Mucosa of descending colon (tissue), 3 donors: ENCODE measurements around the gene SIRT5. TPM values are rescaled to one million over a fixed set of nuclear protein-coding genes. Genes with fewer than 3 reads are reported as not detected.

Source experiments
- ATAC-seq: fragments of 200-7000 bp; cut with Tn5 transposase; one replicate; pipeline ENCODE4 v1.9.1; 2020; ENCODE audit warnings: mild to moderate bottlenecking, moderate library complexity
- DNase-seq, 3 donors: peaks; one replicate each; pipeline ENCODE4 v3.0.0-alpha.2; 2020
- H3K36me3 ChIP-seq: fragments of 200-600 bp; one replicate; pipeline ENCODE4 v1.8.0; 2021; ENCODE audit warnings: low read depth, mild to moderate bottlenecking
- H3K4me1 ChIP-seq: fragments of 200-600 bp; one replicate; pipeline ENCODE4 v1.8.0; 2021; ENCODE audit warnings: low read depth, mild to moderate bottlenecking
- H3K4me3 ChIP-seq: fragments of 200-600 bp; one replicate; pipeline ENCODE4 v1.8.0; 2021; ENCODE audit warnings: mild to moderate bottlenecking
- H3K9me3 ChIP-seq: fragments of 200-600 bp; one replicate; pipeline ENCODE4 v1.8.0; 2021; ENCODE audit warnings: mild to moderate bottlenecking
- CTCF ChIP-seq: fragments of 200-600 bp; IDR thresholded peaks from one replicate; pipeline ENCODE4 v1.8.0; 2022; ENCODE audit warnings: antibody characterized with exemption, mild to moderate bottlenecking
- intact Hi-C, 2 donors: fragments of 100-400 bp; cut with DNase I in 1 of 2; cut with micrococcal nuclease in 1 of 2; formaldehyde crosslinking; loops; one replicate each; pipeline versions ENCODE4 v1.11.0 to v1.11.1; 2022; cut with DNase I, micrococcal nuclease
- total RNA-seq, 3 donors: library from RNA; stranded (reverse); fragmentation: NEBNext Ultra II Directional in 2 of 3; extraction: Animal tissue kit (Norgen Biotek cat#: 25700) in 2 of 3; gene quantifications; one replicate each; pipeline versions ENCODE4 v1.2.1 to v1.2.4, GENCODE V29; 2021 to 2023
- donor health status: DM: no; HTN: no; CAD: no; lungs with moderate emphysema.
- donor health status: DM: no; HTN: no; CAD: no.
- donor health status: DM: no; HTN: yes; CAD: no.

The SIRT5 gene
- total RNA-seq, 3 donors from 2014 or later, result 15.9 to 21.1 (median 16.5) TPM

- Histone ChIP-seq H3K36me3 (no peaks in the 10 kb centered on the region), H3K4me1 (no peaks in the 10 kb centered on the region), H3K4me3 (no peak overlapping the region), H3K9me3 (no peaks in the 10 kb centered on the region)
- ATAC-seq, result no peak
- intact Hi-C loops, result no loop called here
- no peak for DNase-seq
- TF ChIP-seq CTCF, result no peak
Measured at GRCh38 chr6:13635948-13636658, 61.7 kb downstream of the SIRT5 start.

GRCh38 chr6:13638014-13638413 is 63.6 kb downstream of the SIRT5 start:
- no peaks in the 10 kb centered on the region for H3K9me3 ChIP-seq
- intact Hi-C loops, result no loop called here
- H3K36me3 ChIP-seq, result no peaks in the 10 kb centered on the region
- no peak for TF ChIP-seq CTCF
- ATAC-seq, result no peak
- DNase-seq, result no peak
- no peaks in the 10 kb centered on the region for H3K4me1 ChIP-seq
- no peak overlapping the region for H3K4me3 ChIP-seq

- H3K4me3 ChIP-seq, result no peak overlapping the region
- no peaks in the 10 kb centered on the region for H3K36me3 ChIP-seq
- intact Hi-C loops, result no loop called here
- no peak for TF ChIP-seq CTCF
- ATAC-seq (no peak), DNase-seq (no peak)
- H3K4me1 ChIP-seq, result no peaks in the 10 kb centered on the region
- H3K9me3 ChIP-seq, result no peaks in the 10 kb centered on the region
Measured at GRCh38 chr6:13638626-13639025, 64.2 kb downstream of the SIRT5 start.

- no peaks in the 10 kb centered on the region for H3K36me3 ChIP-seq
Measured at GRCh38 chr6:13641315-13641714, 66.9 kb downstream of the SIRT5 start.

GRCh38 chr6:13643125-13643524 is 68.7 kb downstream of the SIRT5 start:
- intact Hi-C loops, result no loop called here
- Histone ChIP-seq H3K4me1 (no peaks in the 10 kb centered on the region), H3K36me3 (no peaks in the 10 kb centered on the region), H3K4me3 (no peak overlapping the region), H3K9me3 (no peaks in the 10 kb centered on the region)
- no peak for DNase-seq
- TF ChIP-seq CTCF, result no peak
- no peak for ATAC-seq

More at GRCh38 chr6:13641315-13641714, 66.9 kb downstream of the SIRT5 start:
- no peak for TF ChIP-seq CTCF
- DNase-seq, result no peak
- intact Hi-C loops, result no loop called here
- Histone ChIP-seq H3K4me1 (no peaks in the 10 kb centered on the region), H3K9me3 (no peaks in the 10 kb centered on the region), H3K4me3 (no peak overlapping the region)
- ATAC-seq, result no peak
